HepG2 (cell line): Measurements from ENCODE around the gene DDRGK1. TPM values are rescaled to one million over a fixed set of nuclear protein-coding genes. Genes with fewer than 3 reads are reported as not detected.

Source experiments
- AGO2 ChIP-seq: fragments of 200-400 bp; formaldehyde crosslinking; optimal IDR thresholded peaks from 2 replicates; pipeline ENCODE3; 2017; ENCODE audit warnings: mild to moderate bottlenecking, low read depth, low read length, moderate library complexity
- GABPB1 ChIP-seq: IDR thresholded peaks from 2 replicates; pipeline ENCODE4 v1.6.1; 2016; ENCODE audit warnings: mild to moderate bottlenecking, missing genetic modification reagents, moderate library complexity, missing compliant biosample characterization
- HES4 ChIP-seq: sonication (generic); formaldehyde crosslinking; IDR thresholded peaks from 2 replicates; pipeline ENCODE4 v1.9.0; 2021; ENCODE audit warnings: mild to moderate bottlenecking, missing genetic modification reagents, borderline replicate concordance
- HIVEP1 ChIP-seq: sonication (generic); formaldehyde crosslinking; IDR thresholded peaks from 2 replicates; pipeline ENCODE4 v1.4.0; 2020; ENCODE audit warnings: mild to moderate bottlenecking, missing genetic modification reagents
- MYNN ChIP-seq: sonication (generic); formaldehyde crosslinking; IDR thresholded peaks from 2 replicates; pipeline ENCODE4 v1.4.0; 2020; ENCODE audit warnings: mild to moderate bottlenecking, low read depth, missing genetic modification reagents
- NFIC ChIP-seq: IDR thresholded peaks from 2 replicates; pipeline ENCODE4 v1.6.1; 2012; ENCODE audit warnings: mild to moderate bottlenecking, low read length, inconsistent platforms
- NFYB ChIP-seq: sonication (generic); formaldehyde crosslinking; IDR thresholded peaks from 2 replicates; pipeline ENCODE4 v1.4.0; 2020; ENCODE audit warnings: missing genetic modification reagents
- NR1H2 ChIP-seq: sonication (generic); formaldehyde crosslinking; IDR thresholded peaks from 2 replicates; pipeline ENCODE4 v1.8.1; 2022; ENCODE audit warnings: low read depth, missing genetic modification reagents, borderline replicate concordance
- RARG ChIP-seq: sonication (generic); formaldehyde crosslinking; IDR thresholded peaks from 2 replicates; pipeline ENCODE4 v1.4.0; 2020; ENCODE audit warnings: low read depth, mild to moderate bottlenecking, missing genetic modification reagents
- ZBTB21 ChIP-seq: sonication (generic); formaldehyde crosslinking; IDR thresholded peaks from 2 replicates; pipeline ENCODE4 v1.4.0; 2020; ENCODE audit warnings: missing genetic modification reagents
- ZC3H13 ChIP-seq: sonication (generic); formaldehyde crosslinking; IDR thresholded peaks from 2 replicates; pipeline ENCODE4 v1.8.1; 2023; ENCODE audit warnings: mild to moderate bottlenecking, missing genetic modification reagents, moderate library complexity
- ZNF12 ChIP-seq: sonication (generic); formaldehyde crosslinking; IDR thresholded peaks from 2 replicates; pipeline ENCODE4 v1.5.0; 2020; ENCODE audit warnings: missing genetic modification reagents
- ZNF234 ChIP-seq: sonication (generic); formaldehyde crosslinking; conservative IDR thresholded peaks from 2 replicates; pipeline ENCODE4 v1.5.1; 2020; ENCODE audit warnings: mild to moderate bottlenecking, missing genetic modification reagents
- ZNF672 ChIP-seq: sonication (generic); formaldehyde crosslinking; IDR thresholded peaks from 2 replicates; pipeline ENCODE4 v1.8.1; 2022; ENCODE audit warnings: missing genetic modification reagents
- ZNF788 ChIP-seq: sonication (generic); formaldehyde crosslinking; IDR thresholded peaks from 2 replicates; pipeline ENCODE4 v1.5.0; 2020; ENCODE audit warnings: mild to moderate bottlenecking, missing genetic modification reagents, borderline replicate concordance
- polyA plus RNA-seq, 8 experiments: library from polyadenylated mRNA; depleted of rRNA in 3 of 8; stranded (reverse) in 7 of 8; unstranded in 1 of 8; fragments of >200 nt; fragmentation: Illumina TruSeq in 4 of 8; extraction: Trizol in 4 of 8; gene quantifications; 2 replicates each; pipeline versions ENCODE4 v1.2.1 to v1.2.3, GENCODE V29; 2011 to 2016; ENCODE audit warnings: low read depth in 4 of 8, missing spikeins in 1 of 8, mixed read lengths in 1 of 8; ENCODE audit not compliant: insufficient read depth in 1 of 8
- total RNA-seq, 5 experiments: library from RNA; depleted of rRNA; stranded (reverse); fragments of >200 nt; fragmentation: Illumina TruSeq; extraction: Trizol; gene quantifications; 2 replicates each; pipeline ENCODE4 v1.2.3, GENCODE V29; 2016; ENCODE audit warnings: low read depth in 1 of 5
- TF ChIP-seq, protein P1 (sequence below): sonication (generic); formaldehyde crosslinking; IDR thresholded peaks from 2 replicates; pipeline ENCODE4 v1.5.0; 2020; ENCODE audit warnings: mild to moderate bottlenecking, missing genetic modification reagents
- TF ChIP-seq, protein P2 (sequence below): sonication (generic); formaldehyde crosslinking; IDR thresholded peaks from 2 replicates; pipeline ENCODE4 v1.4.0; 2020; ENCODE audit warnings: missing genetic modification reagents
- TF ChIP-seq, protein P3 (sequence below): IDR thresholded peaks from 2 replicates; pipeline ENCODE4 v1.6.1; 2016; ENCODE audit warnings: control low read depth

DDRGK1 gene
- total and polyA plus RNA-seq, 2 of the 13 experiments (the other 11 are each of a cell fraction or from before 2014, with no cell fraction given) = 96.7 to 149 TPM

DNA sequence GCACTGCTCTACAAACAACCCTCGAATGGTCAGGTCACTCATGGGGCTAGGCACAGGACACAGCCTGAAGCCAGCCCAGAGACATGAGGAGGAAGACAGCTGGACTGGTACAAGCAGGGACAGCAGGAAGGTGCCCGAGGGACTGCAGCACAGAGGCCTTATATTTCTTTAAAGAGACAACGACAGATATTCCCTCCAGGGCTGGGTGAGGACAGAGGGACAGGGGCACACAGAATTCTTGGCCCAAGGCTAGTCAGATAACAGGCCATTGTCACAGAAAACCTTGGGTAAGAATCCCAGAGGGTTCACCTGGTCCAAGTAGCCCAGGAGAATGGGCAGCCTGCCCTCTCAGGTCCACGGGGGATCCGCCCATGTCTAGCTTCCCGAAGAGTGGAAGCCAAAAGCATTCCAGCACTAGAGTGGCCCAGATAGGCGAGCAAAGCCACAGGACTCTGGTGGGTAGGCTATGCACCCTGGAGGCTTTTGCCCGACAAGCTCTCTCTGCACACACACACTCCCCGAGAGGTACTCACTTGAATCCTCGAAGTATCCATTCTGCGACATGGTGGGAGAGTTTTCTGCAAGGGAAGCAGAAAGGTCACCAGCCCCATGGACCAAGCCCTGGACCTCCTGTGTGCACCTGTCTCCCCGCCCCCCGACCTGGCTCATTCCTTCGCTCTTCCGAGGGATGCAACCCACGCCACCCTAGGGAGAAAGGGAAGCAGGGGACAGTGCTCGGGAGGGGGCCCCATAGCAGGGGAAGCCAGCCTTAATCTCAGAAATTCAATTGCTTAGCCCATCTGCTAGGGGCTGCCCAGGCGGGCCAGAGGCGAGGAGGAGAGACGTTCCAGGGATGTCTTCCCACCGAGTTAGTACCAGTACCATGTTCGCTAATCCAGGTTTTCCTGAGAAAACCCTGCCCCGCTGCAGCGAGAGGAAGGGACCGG, 32.8 kb upstream of the DDRGK1 start (continued):
- TF ChIP-seq, protein P1, sequence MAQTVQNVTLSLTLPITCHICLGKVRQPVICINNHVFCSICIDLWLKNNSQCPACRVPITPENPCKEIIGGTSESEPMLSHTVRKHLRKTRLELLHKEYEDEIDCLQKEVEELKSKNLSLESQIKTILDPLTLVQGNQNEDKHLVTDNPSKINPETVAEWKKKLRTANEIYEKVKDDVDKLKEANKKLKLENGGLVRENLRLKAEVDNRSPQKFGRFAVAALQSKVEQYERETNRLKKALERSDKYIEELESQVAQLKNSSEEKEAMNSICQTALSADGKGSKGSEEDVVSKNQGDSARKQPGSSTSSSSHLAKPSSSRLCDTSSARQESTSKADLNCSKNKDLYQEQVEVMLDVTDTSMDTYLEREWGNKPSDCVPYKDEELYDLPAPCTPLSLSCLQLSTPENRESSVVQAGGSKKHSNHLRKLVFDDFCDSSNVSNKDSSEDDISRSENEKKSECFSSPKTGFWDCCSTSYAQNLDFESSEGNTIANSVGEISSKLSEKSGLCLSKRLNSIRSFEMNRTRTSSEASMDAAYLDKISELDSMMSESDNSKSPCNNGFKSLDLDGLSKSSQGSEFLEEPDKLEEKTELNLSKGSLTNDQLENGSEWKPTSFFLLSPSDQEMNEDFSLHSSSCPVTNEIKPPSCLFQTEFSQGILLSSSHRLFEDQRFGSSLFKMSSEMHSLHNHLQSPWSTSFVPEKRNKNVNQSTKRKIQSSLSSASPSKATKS (CRISPR knock-in tag) = no peak
- TF ChIP-seq, protein P2, sequence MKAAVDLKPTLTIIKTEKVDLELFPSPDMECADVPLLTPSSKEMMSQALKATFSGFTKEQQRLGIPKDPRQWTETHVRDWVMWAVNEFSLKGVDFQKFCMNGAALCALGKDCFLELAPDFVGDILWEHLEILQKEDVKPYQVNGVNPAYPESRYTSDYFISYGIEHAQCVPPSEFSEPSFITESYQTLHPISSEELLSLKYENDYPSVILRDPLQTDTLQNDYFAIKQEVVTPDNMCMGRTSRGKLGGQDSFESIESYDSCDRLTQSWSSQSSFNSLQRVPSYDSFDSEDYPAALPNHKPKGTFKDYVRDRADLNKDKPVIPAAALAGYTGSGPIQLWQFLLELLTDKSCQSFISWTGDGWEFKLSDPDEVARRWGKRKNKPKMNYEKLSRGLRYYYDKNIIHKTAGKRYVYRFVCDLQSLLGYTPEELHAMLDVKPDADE (CRISPR knock-in tag) = no peak
- TF ChIP-seq GABPB1 (CRISPR knock-in tag) (no peak), ZNF672 (CRISPR knock-in tag) (no peak), NFYB (CRISPR knock-in tag) (no peak), NR1H2 (no peak), MYNN (CRISPR knock-in tag) (no peak), ZBTB21 (CRISPR knock-in tag) (no peak), HIVEP1 (CRISPR knock-in tag) (0 out of 2 replicates have a peak, but pooled peaks have one; percentile 14), AGO2 (no peak), HES4 (CRISPR knock-in tag) (0 out of 2 replicates have a peak, but pooled peaks have one; percentile 48), RARG (CRISPR knock-in tag) (no peak), ZNF12 (CRISPR knock-in tag) (no peak), ZNF234 (CRISPR knock-in tag) (no peak), NFIC (no peak), ZNF788 (CRISPR knock-in tag) (no peak), ZC3H13 (CRISPR knock-in tag) (no peak)
- TF ChIP-seq, protein P3, sequence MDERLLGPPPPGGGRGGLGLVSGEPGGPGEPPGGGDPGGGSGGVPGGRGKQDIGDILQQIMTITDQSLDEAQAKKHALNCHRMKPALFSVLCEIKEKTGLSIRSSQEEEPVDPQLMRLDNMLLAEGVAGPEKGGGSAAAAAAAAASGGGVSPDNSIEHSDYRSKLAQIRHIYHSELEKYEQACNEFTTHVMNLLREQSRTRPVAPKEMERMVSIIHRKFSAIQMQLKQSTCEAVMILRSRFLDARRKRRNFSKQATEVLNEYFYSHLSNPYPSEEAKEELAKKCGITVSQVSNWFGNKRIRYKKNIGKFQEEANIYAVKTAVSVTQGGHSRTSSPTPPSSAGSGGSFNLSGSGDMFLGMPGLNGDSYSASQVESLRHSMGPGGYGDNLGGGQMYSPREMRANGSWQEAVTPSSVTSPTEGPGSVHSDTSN (CRISPR knock-in tag) = no peak
